GM21825 (cell line): Measurements from ENCODE around the gene ARMH2.

Experiments used
- ATAC-seq: cut with Tn5 transposase; IDR thresholded peaks from one replicate; pipeline ENCODE4 v1.9.1; 2021; ENCODE audit warnings: mild to moderate bottlenecking, moderate library complexity; ENCODE audit not compliant: unreplicated experiment

Gene ARMH2

DNA sequence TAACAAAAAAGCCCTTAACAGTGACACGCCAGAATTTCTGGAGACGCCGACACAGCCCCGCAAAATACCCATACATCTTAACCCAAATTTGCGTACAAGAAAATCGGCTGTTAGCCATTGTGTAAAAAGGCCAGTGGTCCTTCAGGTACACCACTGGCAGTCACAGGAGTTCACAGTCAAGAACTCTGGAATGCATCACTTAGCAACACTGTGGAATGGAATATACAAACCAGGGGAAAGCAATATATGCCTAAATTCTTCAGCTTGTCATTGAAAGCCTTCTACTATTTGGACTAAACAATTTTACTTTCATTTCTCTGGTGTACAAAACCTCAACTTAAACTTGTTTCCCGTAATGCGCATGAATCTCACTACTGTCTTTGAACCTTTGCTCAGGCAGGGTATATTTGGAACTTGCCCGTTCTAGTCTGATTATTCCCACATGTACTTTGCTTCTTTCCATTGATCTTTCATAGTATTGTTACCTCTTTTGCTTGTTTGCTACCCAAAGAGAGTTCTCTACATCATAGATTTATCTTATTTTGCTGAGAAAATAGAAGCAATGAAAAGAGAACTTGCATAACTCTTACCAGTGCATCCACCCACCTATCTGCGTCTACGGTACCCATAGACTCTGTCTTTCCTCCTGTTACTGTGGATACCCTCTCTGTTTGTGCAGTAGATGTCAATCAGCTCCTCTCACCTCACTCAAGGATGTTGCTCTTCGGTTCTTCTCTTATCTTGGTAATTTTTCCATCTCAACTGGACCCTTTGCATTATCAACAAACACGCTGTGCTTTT lies at the start of gene ARMH2:
ARMH2 (minus strand) TSS at position 178 of the 801 bp plus-strand sequence; CDS start at position 118, 60 bp downstream.
- ATAC-seq: no peak

DNA sequence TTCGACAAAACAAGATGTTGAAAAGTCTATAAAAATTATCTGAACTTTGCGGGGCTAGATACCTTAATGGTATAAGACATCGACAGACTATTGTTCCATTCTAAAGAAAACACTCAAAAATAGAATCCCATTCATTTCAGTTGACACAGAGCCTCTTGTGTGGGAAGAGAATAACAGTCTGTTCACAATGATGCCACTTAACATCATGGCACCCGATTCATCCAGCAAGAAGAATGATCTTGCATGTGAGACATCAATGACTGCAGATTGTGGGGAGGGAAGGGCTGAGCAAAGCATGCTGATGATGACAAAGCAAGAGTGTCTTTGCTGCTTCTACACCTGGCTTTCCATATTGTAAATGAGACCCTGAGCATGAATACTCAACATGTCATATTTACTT lies 49.7 kb upstream of the ARMH2 start:
- no peak for ATAC-seq

DNA sequence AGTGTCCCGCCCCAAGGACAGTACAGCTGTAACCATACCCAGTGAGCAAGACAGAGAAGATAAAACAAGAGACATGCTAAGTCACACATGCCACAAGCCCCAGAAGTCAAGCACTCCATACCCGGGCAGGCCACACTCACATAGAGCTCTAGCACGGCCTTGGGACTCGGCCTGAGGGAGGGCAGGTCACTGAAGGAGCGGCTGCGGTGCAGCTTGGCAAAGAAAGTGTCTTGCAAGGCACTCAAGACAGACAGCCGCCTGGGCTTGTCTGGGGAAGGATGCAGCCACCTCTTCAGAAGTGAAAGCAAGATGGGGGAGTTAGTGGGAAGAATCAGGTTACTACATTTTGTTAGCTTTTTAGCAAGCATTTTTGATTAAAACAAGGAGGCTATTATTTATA lies 48.7 kb upstream of the ARMH2 start:
- no peak for ATAC-seq

DNA sequence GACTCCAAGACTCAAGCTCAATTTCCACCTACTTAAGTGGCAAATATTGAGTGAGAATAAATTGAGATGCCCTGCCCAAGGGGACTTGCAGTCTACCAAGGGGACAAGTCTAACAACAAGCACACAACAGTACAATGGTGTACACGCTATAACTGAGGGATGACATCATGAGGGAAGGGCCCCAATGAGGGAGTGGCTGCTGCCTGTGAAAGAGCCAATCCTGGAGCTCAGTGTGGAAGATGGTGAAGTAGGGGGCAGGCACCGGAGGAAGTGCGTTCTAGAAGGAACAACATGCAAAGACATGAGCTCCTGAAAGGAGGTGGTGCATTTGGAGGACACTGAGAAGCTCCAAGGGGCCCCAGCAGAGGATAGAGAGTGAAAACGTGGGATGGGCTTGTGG lies 46.9 kb upstream of the ARMH2 start:
- no peak for ATAC-seq

DNA sequence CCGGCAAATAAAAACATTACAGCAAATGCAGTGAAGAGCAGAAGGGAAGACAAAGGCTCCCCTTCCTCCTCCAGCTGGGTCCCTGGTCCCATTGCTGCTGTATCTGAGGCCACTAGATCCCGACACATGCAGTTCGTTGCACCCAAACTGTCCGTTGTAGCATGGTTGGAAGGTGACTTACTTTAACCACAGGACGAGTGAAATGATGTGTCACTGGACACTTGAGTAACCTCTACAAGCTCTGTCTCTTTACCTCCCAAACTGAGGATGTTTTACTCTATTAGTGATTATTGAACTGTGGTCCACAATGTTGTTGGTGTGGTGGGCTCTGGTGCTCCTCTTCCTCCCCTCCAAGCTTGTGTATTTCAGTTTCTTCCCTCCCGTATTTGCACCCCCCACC lies 46.2 kb upstream of the ARMH2 start:
- no peak for ATAC-seq

DNA sequence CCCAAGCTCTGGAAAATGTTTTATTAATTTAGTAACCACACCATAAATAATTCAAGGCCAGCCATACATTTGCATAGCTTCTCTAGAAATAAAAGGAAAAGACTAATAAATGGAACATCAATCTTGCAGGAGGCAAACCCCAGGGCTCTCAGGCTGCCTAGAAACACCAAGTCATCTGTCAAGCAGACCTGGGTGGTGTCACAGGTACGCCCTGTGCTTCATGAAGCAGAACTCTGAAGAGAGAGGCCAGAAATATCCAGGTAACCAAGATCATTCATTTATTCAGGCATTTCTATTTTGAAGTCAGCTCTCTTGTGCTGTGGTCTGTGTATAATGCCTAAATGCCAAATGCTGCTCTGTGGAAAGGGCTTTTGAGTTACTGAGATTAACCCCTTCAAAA lies 45.3 kb upstream of the ARMH2 start:
- ATAC-seq: no peak

DNA sequence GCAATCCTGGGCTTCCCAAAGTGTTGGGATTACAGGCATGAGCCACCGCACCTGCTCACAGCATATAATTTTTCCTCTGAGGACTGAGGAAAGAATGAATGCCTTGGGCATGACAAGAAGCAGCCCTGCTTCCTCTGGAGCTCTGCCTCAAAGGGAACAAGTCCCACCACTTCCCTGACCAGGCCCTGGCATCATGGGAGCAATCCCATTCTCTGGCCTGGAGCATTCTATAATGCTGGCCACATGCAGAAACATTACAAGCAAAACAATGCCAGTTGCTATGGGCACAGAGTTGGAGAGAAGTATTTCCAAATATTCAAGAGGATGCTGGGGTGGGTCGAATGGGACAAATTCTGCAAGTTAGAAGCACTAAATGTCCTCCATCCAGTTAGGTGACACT lies 41.5 kb upstream of the ARMH2 start:
- no peak for ATAC-seq

DNA sequence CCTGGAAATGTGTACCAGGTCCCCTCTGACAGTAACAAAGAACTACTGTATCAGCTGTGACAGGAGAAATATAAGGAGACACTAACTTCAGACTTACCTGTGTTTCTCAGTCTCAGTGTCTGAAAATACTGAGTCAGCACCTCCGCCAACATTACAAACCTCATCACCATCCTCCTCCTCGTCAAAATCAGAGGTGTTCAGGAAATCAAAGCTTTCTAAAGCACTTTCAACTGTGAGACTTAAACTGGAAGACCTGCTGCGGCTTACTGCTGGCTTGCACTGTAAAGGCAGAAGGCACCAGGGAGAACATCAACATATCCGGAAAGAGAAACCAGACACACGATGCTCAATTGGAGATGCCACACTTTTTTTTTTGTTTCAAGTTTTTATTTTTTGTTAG lies 40.3 kb upstream of the ARMH2 start:
- ATAC-seq: no peak

DNA sequence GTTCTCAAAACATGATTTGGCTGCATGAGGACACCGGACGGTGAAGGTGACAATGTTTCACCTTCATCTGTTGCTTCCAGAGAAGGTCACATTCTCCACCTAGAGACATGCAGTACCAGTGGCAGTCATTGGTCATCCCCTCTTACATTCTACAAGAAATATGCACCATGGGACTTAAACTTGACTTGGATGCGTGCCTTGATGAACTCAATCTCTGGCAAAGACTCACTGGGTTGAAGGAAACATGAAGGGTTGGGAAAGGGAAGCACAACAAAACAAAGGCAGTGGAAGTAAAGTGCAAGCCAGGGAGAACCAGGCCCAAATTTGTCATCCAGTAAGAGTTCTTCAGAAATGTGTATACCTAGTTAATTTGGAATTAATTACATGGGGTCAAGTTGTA lies 39.4 kb upstream of the ARMH2 start:
- no peak for ATAC-seq

DNA sequence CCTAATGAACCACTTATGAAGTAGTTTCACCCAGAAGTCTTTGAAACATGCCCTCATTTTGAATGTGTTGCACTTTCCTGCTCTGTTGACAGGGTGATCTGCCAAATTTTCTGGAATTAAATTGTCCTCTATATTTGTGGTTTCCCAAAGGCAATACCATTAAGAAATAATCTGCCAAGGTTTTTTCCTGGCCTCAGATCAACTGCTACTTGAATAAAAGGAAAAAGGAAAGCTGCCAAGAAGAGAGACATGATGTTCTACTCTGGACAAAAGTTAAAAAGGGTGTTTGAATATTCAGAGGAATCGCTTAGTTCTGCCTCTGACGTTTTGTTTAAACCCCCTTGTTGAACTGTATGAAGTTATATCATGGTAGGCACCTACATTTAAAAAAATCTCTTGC lies 37.4 kb upstream of the ARMH2 start:
- no peak for ATAC-seq

DNA sequence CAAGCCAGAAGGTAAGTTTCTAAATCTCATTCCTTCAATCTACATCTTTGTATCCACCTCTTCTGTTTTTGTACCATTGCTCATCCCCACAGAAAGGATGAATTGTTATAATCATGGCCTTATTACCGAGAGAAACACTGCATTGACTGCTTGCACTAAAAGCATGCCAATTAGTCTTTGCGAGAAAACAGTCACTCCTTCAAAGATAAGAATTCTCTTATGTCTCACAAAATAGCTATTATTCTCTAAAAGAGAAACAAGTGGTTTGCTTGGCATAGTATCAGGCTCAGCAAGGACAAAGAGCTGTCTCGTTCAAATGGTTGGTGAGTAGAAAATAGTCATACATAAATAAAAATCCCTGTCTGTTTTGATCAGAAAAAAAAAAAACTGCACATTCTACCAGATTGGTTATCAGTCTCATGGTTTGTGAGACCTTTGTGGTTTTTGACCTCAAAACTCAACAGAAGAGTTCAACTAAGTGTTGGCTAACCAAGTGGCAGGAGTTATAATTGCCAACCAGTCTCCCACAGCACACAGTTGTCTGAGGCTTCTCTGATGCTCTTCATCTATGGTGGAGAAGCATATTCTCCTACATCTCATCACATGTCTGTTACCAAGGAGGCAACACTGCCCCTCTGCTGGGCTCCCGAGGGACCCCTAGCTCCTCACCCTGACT lies 35.1 kb upstream of the ARMH2 start:
- ATAC-seq: no peak

DNA sequence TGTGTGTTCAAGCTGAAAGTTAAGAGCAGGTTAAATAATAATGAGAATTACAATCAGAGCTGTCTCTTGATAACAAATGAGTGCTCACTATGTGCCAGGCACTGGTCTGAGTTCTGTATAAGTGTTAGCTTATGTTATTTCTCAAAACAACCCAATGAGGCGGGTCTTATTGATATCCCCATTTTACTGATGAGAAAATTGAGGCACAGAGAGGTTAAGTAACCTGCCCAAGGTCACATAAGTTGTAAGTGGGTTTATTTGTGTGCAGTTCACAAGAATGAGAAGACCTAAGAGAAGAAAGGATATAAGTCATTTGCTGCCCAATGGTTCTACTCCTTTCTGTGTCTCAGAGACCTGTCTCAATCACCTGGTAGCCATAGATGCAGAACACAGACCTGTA lies 34.1 kb upstream of the ARMH2 start:
- ATAC-seq: no peak

DNA sequence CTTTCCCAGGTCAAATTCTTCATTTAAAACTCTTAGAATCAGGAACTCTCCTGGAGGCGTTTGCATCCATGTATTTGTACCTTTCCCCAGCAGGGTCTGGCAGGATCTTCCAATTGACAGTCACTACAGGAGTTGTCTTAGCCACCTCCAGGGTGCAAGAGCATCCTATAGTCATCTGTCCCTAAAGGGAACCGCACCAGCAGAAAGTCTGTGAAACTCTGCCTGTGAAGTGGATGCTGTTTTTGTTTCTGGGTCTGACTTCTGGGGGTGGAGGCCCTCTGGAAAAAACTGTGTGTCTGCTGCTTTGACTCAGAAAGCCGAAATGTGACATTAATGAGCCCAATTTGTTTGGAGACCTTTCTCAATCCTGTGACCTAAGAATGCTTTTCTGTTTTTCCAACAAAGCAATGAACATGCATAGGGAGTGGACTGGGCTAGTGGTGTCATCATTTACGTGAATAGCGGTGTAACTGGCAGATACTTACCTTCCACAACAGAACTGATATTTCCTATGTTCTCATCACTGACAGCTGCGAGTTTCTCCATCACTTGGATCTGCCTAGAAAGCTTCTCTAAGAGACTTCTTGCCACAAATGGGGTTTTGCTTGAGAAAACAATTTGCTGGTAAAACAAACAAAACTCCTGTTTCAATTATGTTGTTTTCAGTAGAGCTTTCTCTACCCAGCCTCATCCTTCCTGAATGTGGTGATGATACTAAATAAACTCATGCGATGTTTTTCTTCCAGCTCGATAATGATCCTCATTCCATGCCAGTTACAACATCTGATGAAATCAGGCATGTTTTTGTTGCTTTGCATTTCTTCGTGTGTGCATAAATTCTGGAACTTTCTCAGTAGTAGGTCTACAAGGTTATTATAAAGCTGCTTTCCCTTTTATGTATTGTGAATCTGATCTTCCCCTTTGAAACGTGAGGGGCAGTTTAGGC lies 33.3 kb upstream of the ARMH2 start:
- no peak for ATAC-seq

DNA sequence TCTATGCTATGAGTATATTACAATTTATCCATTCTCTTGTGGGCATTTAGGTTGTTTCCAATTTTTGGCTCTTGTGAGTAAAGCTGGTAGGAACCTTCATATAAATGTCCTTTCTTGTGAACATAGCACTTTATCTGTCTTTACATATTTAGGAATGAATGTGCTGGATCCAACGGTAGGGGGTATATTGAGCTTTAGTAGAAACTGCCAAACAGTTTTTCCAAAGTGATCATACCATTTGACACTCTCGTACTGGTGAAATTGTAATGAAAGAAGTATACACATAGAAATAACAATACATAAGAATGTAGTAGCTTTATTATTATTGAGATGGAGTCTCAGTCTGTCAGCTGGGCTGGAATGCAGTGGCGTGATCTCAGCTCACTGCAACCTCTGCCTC lies 30.9 kb upstream of the ARMH2 start:
- ATAC-seq: no peak

DNA sequence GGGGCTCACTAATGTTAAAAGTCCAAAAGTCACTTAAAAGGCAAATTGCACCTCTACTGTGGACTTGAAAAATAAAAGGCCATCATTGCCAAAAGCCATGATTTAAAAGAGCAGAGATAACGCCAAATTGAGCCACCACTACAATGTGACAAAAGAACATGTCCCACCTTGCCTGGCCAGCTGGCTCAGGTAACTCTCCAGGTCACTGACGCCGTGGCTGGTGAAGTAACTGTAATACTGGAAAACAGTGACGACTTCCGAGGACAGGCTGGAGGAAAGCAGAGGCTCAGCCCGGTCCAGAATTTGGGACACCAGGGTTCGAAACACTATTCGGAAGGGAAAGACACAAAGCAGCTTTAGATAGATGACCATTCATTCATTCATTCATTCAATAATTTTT lies 29.3 kb upstream of the ARMH2 start:
- ATAC-seq: no peak

DNA sequence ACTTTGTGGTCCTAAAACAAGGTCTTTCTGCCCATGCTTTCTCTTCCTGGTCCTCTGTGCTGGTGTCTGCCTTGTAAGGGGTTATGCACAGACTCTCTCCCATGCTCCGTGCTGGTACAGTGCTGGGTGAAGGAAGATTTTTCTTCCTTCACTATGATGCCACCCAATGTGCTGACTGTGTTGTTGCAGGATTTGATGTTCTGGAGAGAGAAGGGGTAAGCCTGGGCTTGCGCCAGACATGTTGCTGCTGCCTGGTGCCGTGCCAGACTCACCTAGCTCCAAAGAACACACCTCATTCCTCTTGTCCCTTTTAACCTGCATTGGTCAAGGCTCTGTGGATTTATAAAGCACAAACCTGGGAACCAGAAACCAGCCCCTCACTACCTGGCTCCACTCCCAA lies 28.4 kb upstream of the ARMH2 start:
- no peak for ATAC-seq

DNA sequence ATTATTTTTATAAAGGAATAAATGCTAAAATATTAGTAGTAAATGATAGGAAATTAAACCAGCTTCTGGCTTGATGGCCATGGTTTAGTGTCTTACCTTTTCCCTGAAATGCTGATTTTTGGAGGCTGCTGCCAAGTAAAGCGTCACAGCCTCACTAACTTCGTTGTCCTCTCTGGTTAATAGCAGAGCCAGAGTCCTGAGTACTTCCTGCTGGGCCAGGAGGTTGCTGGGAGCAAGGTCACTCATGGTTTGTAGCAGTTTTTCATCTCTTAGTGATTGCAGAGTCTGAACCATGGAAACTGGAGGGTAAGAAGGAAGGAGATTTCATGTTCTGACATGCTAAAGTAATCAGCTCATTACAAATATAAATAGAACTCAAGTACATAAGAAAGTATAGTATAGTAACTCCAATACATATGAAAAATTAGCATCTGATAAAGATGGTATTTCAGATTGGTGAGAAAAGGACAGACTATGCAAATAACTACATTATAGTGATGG lies 26.5 kb upstream of the ARMH2 start:
- ATAC-seq: no peak

DNA sequence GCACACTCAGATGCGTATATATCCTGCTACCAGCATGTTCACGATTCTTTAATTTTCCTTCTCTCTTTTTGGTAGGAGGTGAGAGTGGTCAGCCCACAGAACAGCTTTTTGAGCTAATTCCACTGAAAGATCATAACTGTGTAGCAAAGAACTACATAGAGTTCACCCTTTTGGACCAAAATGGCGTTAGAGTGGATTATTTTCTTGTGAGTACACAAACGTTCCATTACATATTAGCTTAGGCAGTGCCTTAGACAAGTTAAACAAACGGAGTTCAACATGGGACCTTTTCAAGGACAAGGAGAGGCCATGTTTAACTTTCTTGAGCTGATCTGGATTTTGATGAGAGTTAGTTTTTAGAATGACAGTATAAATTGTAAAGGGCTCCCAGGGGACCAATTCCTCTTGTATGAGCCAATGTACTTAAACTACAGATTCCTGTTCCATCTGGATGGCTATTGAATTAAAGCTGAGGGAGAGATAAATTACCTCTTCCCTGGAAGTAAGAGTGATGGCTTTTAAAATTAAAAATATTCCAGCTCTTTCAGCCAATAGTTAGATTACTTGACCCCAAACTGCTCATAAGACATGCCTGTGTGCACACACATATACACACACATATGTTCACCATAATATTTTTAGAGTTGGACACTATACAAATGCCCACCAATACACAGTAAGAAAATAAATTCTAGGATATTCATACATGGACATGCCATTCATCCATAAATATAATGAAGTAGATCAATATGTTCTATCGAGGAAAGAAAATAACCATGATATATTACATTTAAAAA lies 25.6 kb upstream of the ARMH2 start:
- ATAC-seq: no peak

DNA sequence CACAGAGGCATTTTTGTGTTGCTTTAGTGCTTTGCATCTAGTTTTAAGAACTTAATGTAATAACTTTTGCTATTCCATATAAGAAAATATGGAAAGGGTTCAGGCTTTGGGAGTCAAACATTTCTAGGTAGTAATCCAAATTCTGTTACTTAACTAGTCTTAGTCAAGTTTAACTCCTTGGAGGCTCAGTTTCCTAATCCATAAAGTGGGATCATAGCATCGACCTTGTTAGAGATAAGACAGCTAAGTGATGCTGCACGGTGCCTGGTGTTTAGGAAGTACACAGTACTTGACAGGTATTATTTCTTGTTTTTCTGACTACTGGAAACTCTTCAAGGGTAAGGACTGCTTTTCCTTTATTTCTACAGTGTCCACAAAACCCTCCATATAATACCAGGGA lies 24.5 kb upstream of the ARMH2 start:
- ATAC-seq: no peak

DNA sequence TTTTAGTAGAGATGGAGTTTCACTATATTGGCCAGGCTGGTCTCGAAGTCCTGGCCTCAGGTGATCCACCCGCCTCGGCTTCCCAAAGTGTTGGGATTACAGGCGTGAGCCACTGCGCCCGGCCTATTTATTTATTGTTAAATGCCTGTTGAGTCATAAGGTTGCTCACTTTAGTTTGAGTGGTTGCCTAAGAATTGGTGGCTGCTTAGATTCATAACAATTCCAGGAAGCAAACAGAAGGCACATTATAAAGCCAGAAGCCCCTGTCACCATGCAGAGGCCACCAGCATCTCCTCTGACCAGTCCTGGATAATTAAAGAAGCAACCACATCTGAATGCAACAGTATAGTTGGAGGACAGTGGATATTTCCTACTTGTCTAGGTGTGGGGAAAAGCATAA lies 24.0 kb upstream of the ARMH2 start:
- ATAC-seq: no peak
